Activated T-helper 2 cell treated with anti-CD3 and anti-CD28 coated beads, Interferon-gamma antibody, Interleukin-2, Interleukin-4, amounts not matched to agents 10 μg/mL and 5 μg/mL and 100 μg/mL, durations not matched to agents 14 hours and 24 hours and 36 hours (primary cell): ENCODE measurements around the gene HOXD11. TPM values are rescaled to one million over a fixed set of nuclear protein-coding genes. Genes with fewer than 3 reads are reported as not detected.

Source experiments
- DNase-seq: peaks from one replicate; pipeline ENCODE4 v3.0.0; 2021; ENCODE audit warnings: low spot score
- H3K27ac Mint-ChIP-seq: one replicate; pipeline ENCODE4 v1.8.0; 2021; ENCODE audit warnings: mixed read lengths
- H3K27me3 Mint-ChIP-seq: one replicate; pipeline ENCODE4 v1.8.0; 2021; ENCODE audit warnings: low read depth, mixed read lengths
- H3K36me3 Mint-ChIP-seq: one replicate; pipeline ENCODE4 v1.8.0; 2021; ENCODE audit warnings: low read depth, mixed read lengths
- H3K4me1 Mint-ChIP-seq: one replicate; pipeline ENCODE4 v1.8.0; 2021; ENCODE audit warnings: low read depth, mixed read lengths
- H3K4me3 Mint-ChIP-seq: one replicate; pipeline ENCODE4 v1.8.0; 2021; ENCODE audit warnings: low read depth, mild to moderate bottlenecking, moderate library complexity, mixed read lengths
- H3K9me3 Mint-ChIP-seq: one replicate; pipeline ENCODE4 v1.8.0; 2021; ENCODE audit warnings: mixed read lengths
- intact Hi-C: fragments of 100-400 bp; cut with micrococcal nuclease; formaldehyde crosslinking; loops from one replicate; pipeline ENCODE4 v1.15.1; 2023
- total RNA-seq: library from RNA; stranded (reverse); gene quantifications from 2 replicates; pipeline ENCODE4 v1.2.3, GENCODE V29; 2022

HOXD11 gene
- total RNA-seq, 1 donor from 2014 or later = not detected

GRCh38 chr2:176134035-176134434 lies 27.0 kb downstream of the HOXD11 start:
- no peak for DNase-seq
- Mint-ChIP-seq H3K27me3 (peaks cover 80% of the 10 kb centered on the region), H3K36me3 (no peaks in the 10 kb centered on the region), H3K4me3 (no peak overlapping the region), H3K9me3 (no peaks in the 10 kb centered on the region), H3K4me1 (peaks cover 18% of the 10 kb centered on the region), H3K27ac (no peak overlapping the region)
- intact Hi-C loops = loop anchor here (5.0 kb wide), 1 partner anchor 37 kb away; the partner anchor contains the start of gene HOXD12

- H3K27ac Mint-ChIP-seq = no peak overlapping the region
- intact Hi-C loops = no loop called here
- no peaks in the 10 kb centered on the region for H3K9me3 Mint-ChIP-seq
- H3K36me3 Mint-ChIP-seq = no peaks in the 10 kb centered on the region
- no peak overlapping the region for H3K4me3 Mint-ChIP-seq
- H3K27me3 Mint-ChIP-seq = peaks cover 86% of the 10 kb centered on the region
- DNase-seq = no peak
- peaks cover 22% of the 10 kb centered on the region for H3K4me1 Mint-ChIP-seq
These were observed 28.0 kb downstream of the HOXD11 start for GRCh38 chr2:176135035-176135440.

GRCh38 chr2:176136374-176137251 lies 29.5 kb downstream of the HOXD11 start:
- no peak for DNase-seq
- Mint-ChIP-seq H3K4me1 (peaks cover 17% of the 10 kb centered on the region), H3K9me3 (no peaks in the 10 kb centered on the region), H3K27me3 (peaks cover 88% of the 10 kb centered on the region), H3K36me3 (no peaks in the 10 kb centered on the region), H3K4me3 (no peak overlapping the region), H3K27ac (no peak overlapping the region)
- intact Hi-C loops = loop anchor here (2.0 kb wide), 1 partner anchor 14 kb away; the partner anchor contains the start of gene HOXD4

GRCh38 chr2:176137252-176137580 lies 30.1 kb downstream of the HOXD11 start:
- H3K27me3 Mint-ChIP-seq = peaks cover 90% of the 10 kb centered on the region
- peaks cover 13% of the 10 kb centered on the region for H3K4me1 Mint-ChIP-seq
- H3K27ac Mint-ChIP-seq = no peak overlapping the region
- H3K9me3 Mint-ChIP-seq = no peaks in the 10 kb centered on the region
- H3K4me3 Mint-ChIP-seq = no peak overlapping the region
- H3K36me3 Mint-ChIP-seq = no peaks in the 10 kb centered on the region
- intact Hi-C loops = loop anchor here (2.0 kb wide), 1 partner anchor 14 kb away; the partner anchor contains the start of gene HOXD4
- DNase-seq = no peak

- DNase-seq = no peak
- H3K9me3 Mint-ChIP-seq = no peaks in the 10 kb centered on the region
- peaks cover 10% of the 10 kb centered on the region for H3K4me1 Mint-ChIP-seq
- no peaks in the 10 kb centered on the region for H3K36me3 Mint-ChIP-seq
- intact Hi-C loops = loop anchor here (2.0 kb wide), 1 partner anchor 13 kb away; the partner anchor contains the start of gene HOXD4
- no peak overlapping the region for H3K27ac Mint-ChIP-seq
- no peak overlapping the region for H3K4me3 Mint-ChIP-seq
- H3K27me3 Mint-ChIP-seq = peaks cover 86% of the 10 kb centered on the region
These were observed 30.8 kb downstream of the HOXD11 start for GRCh38 chr2:176137906-176138305.

GRCh38 chr2:176138526-176138922 lies 31.4 kb downstream of the HOXD11 start:
- Mint-ChIP-seq H3K4me3 (no peak overlapping the region), H3K27me3 (peaks cover 86% of the 10 kb centered on the region), H3K27ac (no peak overlapping the region), H3K36me3 (no peaks in the 10 kb centered on the region), H3K9me3 (no peaks in the 10 kb centered on the region), H3K4me1 (peaks cover 10% of the 10 kb centered on the region)
- DNase-seq = no peak
- intact Hi-C loops = no loop called here

GRCh38 chr2:176138923-176139660 lies 32.0 kb downstream of the HOXD11 start:
- H3K27me3 Mint-ChIP-seq = peaks cover 86% of the 10 kb centered on the region
- no peak overlapping the region for H3K27ac Mint-ChIP-seq
- H3K9me3 Mint-ChIP-seq = no peaks in the 10 kb centered on the region
- no peak overlapping the region for H3K4me3 Mint-ChIP-seq
- no peak for DNase-seq
- no peaks in the 10 kb centered on the region for H3K36me3 Mint-ChIP-seq
- intact Hi-C loops = loop anchor here (1.0 kb wide), 1 partner anchor 9 kb away; no protein-coding TSS in a partner anchor
- peaks cover 10% of the 10 kb centered on the region for H3K4me1 Mint-ChIP-seq

- H3K27me3 Mint-ChIP-seq = peaks cover 82% of the 10 kb centered on the region
- no peak for DNase-seq
- intact Hi-C loops = loop anchor here (1.0 to 5.0 kb wide), 6 partner anchors 10 to 1007 kb away; no protein-coding TSS in a partner anchor
- H3K4me3 Mint-ChIP-seq = no peak overlapping the region
- H3K9me3 Mint-ChIP-seq = no peaks in the 10 kb centered on the region
- no peak overlapping the region for H3K27ac Mint-ChIP-seq
- no peaks in the 10 kb centered on the region for H3K36me3 Mint-ChIP-seq
- peaks cover 10% of the 10 kb centered on the region for H3K4me1 Mint-ChIP-seq
These were observed 32.8 kb downstream of the HOXD11 start for GRCh38 chr2:176139661-176140512.

- no peaks in the 10 kb centered on the region for H3K36me3 Mint-ChIP-seq
- intact Hi-C loops = loop anchor here (1.0 to 5.0 kb wide), 5 partner anchors 317 to 1007 kb away; no protein-coding TSS in a partner anchor
- H3K4me1 Mint-ChIP-seq = peaks cover 8% of the 10 kb centered on the region
- peak; percentile 64 for DNase-seq
- no peaks in the 10 kb centered on the region for H3K9me3 Mint-ChIP-seq
- peaks cover 80% of the 10 kb centered on the region for H3K27me3 Mint-ChIP-seq
- no peak overlapping the region for H3K4me3 Mint-ChIP-seq
- no peak overlapping the region for H3K27ac Mint-ChIP-seq
These were observed 33.6 kb downstream of the HOXD11 start for GRCh38 chr2:176140513-176141317.

- intact Hi-C loops = loop anchor here (5.0 kb wide), 2 partner anchors 315 to 1005 kb away; no protein-coding TSS in a partner anchor
- Mint-ChIP-seq H3K9me3 (no peaks in the 10 kb centered on the region), H3K36me3 (no peaks in the 10 kb centered on the region), H3K4me1 (peaks cover 4% of the 10 kb centered on the region), H3K27ac (no peak overlapping the region), H3K27me3 (peaks cover 85% of the 10 kb centered on the region), H3K4me3 (no peak overlapping the region)
- DNase-seq = no peak
These were observed 35.2 kb downstream of the HOXD11 start for GRCh38 chr2:176142281-176142680.

- Mint-ChIP-seq H3K4me3 (no peak overlapping the region), H3K36me3 (peaks cover under 1% of the 10 kb centered on the region), H3K9me3 (no peaks in the 10 kb centered on the region), H3K27ac (no peak overlapping the region), H3K4me1 (no peaks in the 10 kb centered on the region), H3K27me3 (peaks cover 84% of the 10 kb centered on the region)
- intact Hi-C loops = no loop called here
- no peak for DNase-seq
These were observed 38.2 kb downstream of the HOXD11 start for GRCh38 chr2:176145085-176145969.
